Neuronal stem cell (in vitro differentiated cells): Measurements from ENCODE around the gene PCLO.

Experiments
- DNase-seq: peaks from one replicate; pipeline ENCODE4 v3.0.0-alpha.2; 2013; ENCODE audit warnings: low spot score
- H2AFZ ChIP-seq: one replicate; pipeline ENCODE4 v1.6.1; 2013; ENCODE audit warnings: mild to moderate bottlenecking, low read length, inconsistent platforms
- H2AK5ac ChIP-seq: 2 replicates; pipeline ENCODE4 v1.6.1; 2013; ENCODE audit warnings: low read depth, mild to moderate bottlenecking, inconsistent platforms, low read length, moderate library complexity, mixed read lengths
- H2BK120ac ChIP-seq: 2 replicates; pipeline ENCODE4 v1.6.1; 2013; ENCODE audit warnings: low read depth, mild to moderate bottlenecking, inconsistent platforms, low read length, moderate library complexity, mixed read lengths
- H2BK12ac ChIP-seq: one replicate; pipeline ENCODE4 v1.6.1; 2013; ENCODE audit warnings: low read length, inconsistent platforms
- H2BK15ac ChIP-seq: 2 replicates; pipeline ENCODE4 v1.6.1; 2013; ENCODE audit warnings: mild to moderate bottlenecking, low read length, inconsistent platforms, mixed read lengths
- H2BK5ac ChIP-seq: one replicate; pipeline ENCODE4 v1.6.1; 2013; ENCODE audit warnings: inconsistent platforms, mild to moderate bottlenecking, low read length, moderate library complexity
- H3K14ac ChIP-seq: one replicate; pipeline ENCODE4 v1.6.1; 2013; ENCODE audit warnings: low read length, inconsistent platforms
- H3K18ac ChIP-seq: 2 replicates; pipeline ENCODE4 v1.6.1; 2013; ENCODE audit warnings: low read length, inconsistent platforms
- H3K23ac ChIP-seq: 2 replicates; pipeline ENCODE4 v1.6.1; 2013; ENCODE audit warnings: low read depth, mild to moderate bottlenecking, mixed read lengths, low read length, inconsistent platforms; ENCODE audit not compliant: poor library complexity
- H3K27ac ChIP-seq: replicated peaks from 3 replicates; pipeline ENCODE4 v1.5.1; 2013; ENCODE audit warnings: low read length, inconsistent platforms
- H3K27me3 ChIP-seq, 3 experiments: 2 replicates each; pipeline ENCODE4 v1.6.1; 2013; ENCODE audit warnings: low read length in 3 of 3, mild to moderate bottlenecking in 2 of 3, inconsistent platforms in 1 of 3, low read depth in 1 of 3, mixed read lengths in 1 of 3, moderate library complexity in 1 of 3; ENCODE audit not compliant: control insufficient read depth in 3 of 3, insufficient read depth in 3 of 3
- H3K36me3 ChIP-seq, 2 donors: replicated peaks in 1 of 2; 2 replicates each; pipeline ENCODE4 v1.6.1; 2013; ENCODE audit warnings: low read length in 2 of 2; ENCODE audit not compliant: control insufficient read depth in 2 of 2, insufficient read depth in 2 of 2
- H3K4ac ChIP-seq: 2 replicates; pipeline ENCODE4 v1.6.1; 2013; ENCODE audit warnings: inconsistent platforms, mild to moderate bottlenecking, low read length, moderate library complexity
- H3K4me1 ChIP-seq, 2 donors: 1 replicate in 1 of 2; 2 replicates in 1 of 2; pipeline ENCODE4 v1.6.1; 2013; ENCODE audit warnings: low read length in 2 of 2, low read depth in 1 of 2; ENCODE audit not compliant: control insufficient read depth in 2 of 2, insufficient read depth in 1 of 2
- H3K4me2 ChIP-seq: one replicate; pipeline ENCODE4 v1.6.1; 2013; ENCODE audit warnings: mild to moderate bottlenecking, low read length, inconsistent platforms; ENCODE audit not compliant: insufficient read depth, poor library complexity, severe bottlenecking
- H3K4me3 ChIP-seq, 2 donors: 2 replicates each; pipeline ENCODE4 v1.5.1; 2013; ENCODE audit warnings: low read length in 2 of 2, mild to moderate bottlenecking in 2 of 2, inconsistent platforms in 1 of 2, moderate library complexity in 1 of 2
- H3K79me1 ChIP-seq: one replicate; pipeline ENCODE4 v1.6.1; 2013; ENCODE audit warnings: low read depth, mild to moderate bottlenecking, inconsistent platforms, low read length, moderate library complexity
- H3K9ac ChIP-seq: one replicate; pipeline ENCODE4 v1.6.1; 2013; ENCODE audit warnings: mild to moderate bottlenecking, low read depth, low read length, inconsistent platforms; ENCODE audit not compliant: poor library complexity
- H3K9me3 ChIP-seq, 2 donors: replicated peaks in 1 of 2; 2 replicates each; pipeline versions ENCODE3 to v1.6.1; 2013; ENCODE audit warnings: low read length in 2 of 2, mild to moderate bottlenecking in 2 of 2, inconsistent platforms in 1 of 2, low read depth in 1 of 2, mixed read lengths in 1 of 2, moderate library complexity in 1 of 2; ENCODE audit not compliant: control insufficient read depth in 2 of 2, insufficient read depth in 1 of 2
- H4K8ac ChIP-seq: one replicate; pipeline ENCODE4 v1.6.1; 2013; ENCODE audit warnings: low read depth, mild to moderate bottlenecking, inconsistent platforms, low read length, moderate library complexity
- H4K91ac ChIP-seq: one replicate; pipeline ENCODE4 v1.6.1; 2013; ENCODE audit warnings: low read length, low read depth, mild to moderate bottlenecking, inconsistent platforms; ENCODE audit not compliant: poor library complexity
- WGBS, 2 donors: extraction: QIAGEN DNeasy Blood & Tissue Kit; methylation state at CpG; one replicate each; pipeline ENCODE4 v1.1.7; 2013; ENCODE audit warnings: missing lambda C conversion rate in 2 of 2, mixed read lengths in 1 of 2; ENCODE audit not compliant: insufficient read length in 2 of 2, insufficient replicate concordance in 1 of 2; ENCODE audit errors: extremely low coverage in 2 of 2; 5-methylcytosine and 5-hydroxymethylcytosine counted together

PCLO gene

GRCh38 chr7:83005410-83005809 lies 157.3 kb downstream of the PCLO start:
- Histone ChIP-seq H2BK12ac (no peak overlapping the region), H2BK120ac (no peak overlapping the region), H3K27ac (no peak overlapping the region), H3K4me1 (no peaks in the 10 kb centered on the region), H3K27me3 (no peaks in the 10 kb centered on the region), H3K4me3 (no peak overlapping the region), H2BK15ac (no peak overlapping the region), H3K36me3 (no peaks in the 10 kb centered on the region), H2AK5ac (no peak overlapping the region), H3K4ac (no peak overlapping the region), H4K8ac (no peak overlapping the region), H3K9me3 (peaks cover 1 to 10% of the 10 kb centered on the region in 2 donors), H2BK5ac (no peak overlapping the region), H3K9ac (no peak overlapping the region), H2AFZ (no peak overlapping the region), H3K79me1 (no peaks in the 10 kb centered on the region), H3K14ac (no peak overlapping the region), H4K91ac (no peak overlapping the region), H3K23ac (no peak overlapping the region), H3K4me2 (no peak overlapping the region), H3K18ac (no peak overlapping the region)
- no CpG with 5 or more reads among the region's 1 CpG for WGBS, 2 donors
- no peak for DNase-seq

DNA sequence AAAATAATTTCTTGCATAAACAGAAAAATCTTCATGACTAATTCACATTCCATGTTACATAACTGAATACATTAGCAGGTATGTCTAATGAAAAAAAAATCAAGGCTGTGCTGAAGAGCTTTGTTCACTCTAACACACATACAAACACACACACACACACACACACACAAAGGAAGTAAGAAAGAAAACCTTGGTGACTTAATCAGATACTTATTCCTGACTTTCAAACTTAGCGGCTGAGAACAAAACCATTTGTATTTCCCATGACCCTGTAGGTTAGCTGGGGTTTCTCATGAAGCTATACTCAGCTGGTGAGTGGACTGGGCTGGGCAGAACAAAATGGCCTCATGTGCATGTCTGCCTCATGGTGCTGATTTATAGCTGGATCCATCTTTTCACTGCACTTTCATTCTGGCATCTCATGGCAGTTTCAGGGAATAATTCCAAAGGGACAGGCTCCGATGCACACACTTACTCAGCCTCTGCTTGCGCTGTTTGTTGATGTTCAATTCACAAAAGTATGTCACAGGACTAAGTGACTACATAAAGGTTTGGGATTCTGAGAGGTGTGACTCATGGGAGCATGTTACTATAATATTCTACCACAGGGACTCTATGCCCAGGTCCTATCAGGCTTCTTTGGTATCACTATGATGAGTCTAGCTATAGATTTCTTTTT lies 161.2 kb downstream of the PCLO start:
- H3K18ac ChIP-seq: no peak overlapping the region
- H3K4me3 ChIP-seq: no peak overlapping the region
- no peaks in the 10 kb centered on the region for H3K27me3 ChIP-seq
- no peak overlapping the region for H3K23ac ChIP-seq
- no peak overlapping the region for H2BK5ac ChIP-seq
- H2BK120ac ChIP-seq: no peak overlapping the region
- no peaks in the 10 kb centered on the region for H3K4me1 ChIP-seq
- H3K79me1 ChIP-seq: no peaks in the 10 kb centered on the region
- H4K91ac ChIP-seq: no peak overlapping the region
- no peak overlapping the region for H3K4ac ChIP-seq
- H3K36me3 ChIP-seq: no peaks in the 10 kb centered on the region
- H2BK12ac ChIP-seq: no peak overlapping the region
- no peak overlapping the region for H2AK5ac ChIP-seq
- H2AFZ ChIP-seq: no peak overlapping the region
- WGBS, 2 donors: no CpG with 5 or more reads among the region's 3 CpGs
- peaks cover 2 to 17% of the 10 kb centered on the region in 2 donors for H3K9me3 ChIP-seq
- H3K27ac ChIP-seq: no peak overlapping the region
- DNase-seq: no peak
- no peak overlapping the region for H3K14ac ChIP-seq
- no peak overlapping the region for H3K4me2 ChIP-seq
- H3K9ac ChIP-seq: no peak overlapping the region
- no peak overlapping the region for H2BK15ac ChIP-seq
- no peak overlapping the region for H4K8ac ChIP-seq

DNA sequence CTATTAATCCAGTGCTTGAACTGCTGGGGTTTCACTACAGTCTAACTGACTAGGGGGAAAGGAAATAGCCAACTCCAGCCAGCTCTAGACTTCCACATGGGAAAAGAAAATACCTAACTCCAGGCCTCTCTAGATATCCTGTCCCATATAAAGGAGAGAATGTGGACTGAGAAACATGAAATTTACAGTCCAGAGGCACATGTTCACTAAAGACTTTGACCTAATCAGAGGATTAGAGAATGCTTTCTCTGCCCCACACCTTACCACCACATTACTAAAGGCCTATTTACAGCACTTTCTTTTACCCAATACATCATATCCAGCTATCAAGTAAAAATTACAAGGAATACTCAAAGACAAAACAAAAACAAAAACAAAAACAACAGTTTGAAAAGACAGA lies 164.2 kb downstream of the PCLO start:
- Histone ChIP-seq H3K23ac (no peak overlapping the region), H3K9ac (no peak overlapping the region), H3K4me1 (no peaks in the 10 kb centered on the region), H3K36me3 (no peaks in the 10 kb centered on the region), H2AK5ac (no peak overlapping the region), H3K27ac (no peak overlapping the region), H2AFZ (no peak overlapping the region), H3K14ac (no peak overlapping the region), H3K27me3 (no peaks in the 10 kb centered on the region), H3K79me1 (no peaks in the 10 kb centered on the region), H3K9me3 (peaks cover 2 to 9% of the 10 kb centered on the region in 2 donors), H3K4me2 (no peak overlapping the region), H3K18ac (no peak overlapping the region), H3K4me3 (no peak overlapping the region), H4K91ac (no peak overlapping the region), H2BK120ac (no peak overlapping the region), H2BK5ac (no peak overlapping the region), H2BK12ac (no peak overlapping the region), H2BK15ac (no peak overlapping the region), H4K8ac (no peak overlapping the region), H3K4ac (no peak overlapping the region)
- no peak for DNase-seq

GRCh38 chr7:82985144-82985802 lies 177.4 kb downstream of the PCLO start:
- Histone ChIP-seq H2AK5ac (no peak overlapping the region), H2BK120ac (no peak overlapping the region), H3K18ac (no peak overlapping the region), H3K79me1 (no peaks in the 10 kb centered on the region), H2BK5ac (no peak overlapping the region), H2AFZ (no peak overlapping the region), H2BK12ac (no peak overlapping the region), H4K91ac (no peak overlapping the region), H2BK15ac (no peak overlapping the region), H3K27me3 (no peaks in the 10 kb centered on the region), H3K4me1 (no peaks in the 10 kb centered on the region), H3K4ac (no peak overlapping the region), H3K4me2 (no peak overlapping the region), H3K14ac (no peak overlapping the region), H3K4me3 (no peak overlapping the region), H3K23ac (no peak overlapping the region), H3K9ac (no peak overlapping the region), H3K36me3 (no peaks in the 10 kb centered on the region), H4K8ac (no peak overlapping the region), H3K9me3 (no peaks in the 10 kb centered on the region), H3K27ac (no peak overlapping the region)
- DNase-seq: no peak
- no CpG with 5 or more reads among the region's 2 CpGs for WGBS, 2 donors
